Skeletal muscle tissue (tissue), 4 donors: ENCODE results near the gene HP1BP3. TPM values are rescaled to one million over a fixed set of nuclear protein-coding genes. Genes with fewer than 3 reads are reported as not detected.

Experiments
- H3K27ac ChIP-seq: one replicate; pipeline ENCODE4 v1.7.0; 2013; ENCODE audit warnings: mild to moderate bottlenecking, low read depth, low read length, inconsistent platforms
- H3K27me3 ChIP-seq, 3 donors: one replicate each; pipeline ENCODE4 v1.7.0; 2013; ENCODE audit warnings: low read length in 3 of 3; ENCODE audit not compliant: control insufficient read depth in 3 of 3, insufficient read depth in 3 of 3
- H3K36me3 ChIP-seq, 3 donors: one replicate each; pipeline ENCODE4 v1.7.0; 2013; ENCODE audit warnings: low read length in 3 of 3; ENCODE audit not compliant: control insufficient read depth in 3 of 3, insufficient read depth in 3 of 3
- H3K4me1 ChIP-seq, 3 donors: one replicate each; pipeline ENCODE4 v1.7.0; 2013; ENCODE audit warnings: low read length in 3 of 3, mild to moderate bottlenecking in 3 of 3; ENCODE audit not compliant: control insufficient read depth in 3 of 3, insufficient read depth in 3 of 3
- H3K4me3 ChIP-seq, 3 donors: one replicate each; pipeline ENCODE4 v1.7.0; 2013; ENCODE audit warnings: low read length in 3 of 3
- H3K9ac ChIP-seq, 3 donors: one replicate each; pipeline ENCODE4 v1.7.0; 2013; ENCODE audit warnings: low read length in 3 of 3, mild to moderate bottlenecking in 3 of 3, moderate library complexity in 2 of 3, low read depth in 1 of 3
- H3K9me3 ChIP-seq, 3 donors: one replicate each; pipeline ENCODE4 v1.7.0; 2013; ENCODE audit warnings: low read length in 3 of 3; ENCODE audit not compliant: control insufficient read depth in 3 of 3
- total RNA-seq: library from RNA; depleted of rRNA; stranded (reverse); fragments of >200 nt; gene quantifications from one replicate; pipeline ENCODE4 v1.2.3, GENCODE V29; 2014
- donor health status: Osteomylitis.

The HP1BP3 gene
- total RNA-seq, 1 donor from 2014 or later = 192 TPM

GRCh38 chr1:20703124-20703756 is 83.9 kb downstream of the HP1BP3 start:
- H3K27ac ChIP-seq = no peak overlapping the region
- H3K4me1 ChIP-seq = peaks cover 3 to 10% (median 6%) of the 10 kb centered on the region in 3 donors
- H3K36me3 ChIP-seq = no peaks in the 10 kb centered on the region
- H3K9ac ChIP-seq = no peak overlapping the region
- no peak overlapping the region for H3K4me3 ChIP-seq
- H3K9me3 ChIP-seq = no peaks in the 10 kb centered on the region
- no peaks in the 10 kb centered on the region for H3K27me3 ChIP-seq

DNA sequence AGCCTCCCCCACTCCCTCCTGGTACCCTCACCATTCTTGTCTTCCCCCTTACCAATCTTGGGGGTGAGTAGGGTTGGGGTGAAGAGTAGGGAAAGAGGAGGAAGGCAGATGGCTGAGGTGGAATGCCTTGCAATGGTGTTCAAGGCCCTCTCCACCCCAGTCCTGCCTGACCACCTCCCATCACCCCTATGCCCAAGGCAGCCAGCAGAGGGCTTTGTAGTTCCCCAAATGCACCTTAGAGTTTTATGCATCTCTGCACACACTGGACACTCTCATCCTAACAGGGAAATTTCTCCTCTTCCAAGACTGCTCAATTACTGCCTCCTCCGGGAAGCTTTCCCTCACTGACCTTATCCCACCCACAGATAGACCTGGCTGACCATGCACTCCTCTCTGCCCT is 84.7 kb downstream of the HP1BP3 start:
- no peak overlapping the region for H3K27ac ChIP-seq
- H3K27me3 ChIP-seq = no peaks in the 10 kb centered on the region
- H3K4me3 ChIP-seq = no peak overlapping the region
- no peaks in the 10 kb centered on the region for H3K36me3 ChIP-seq
- H3K9me3 ChIP-seq = no peaks in the 10 kb centered on the region
- H3K9ac ChIP-seq = no peak overlapping the region
- H3K4me1 ChIP-seq = peaks cover 3 to 10% (median 7%) of the 10 kb centered on the region in 3 donors

DNA sequence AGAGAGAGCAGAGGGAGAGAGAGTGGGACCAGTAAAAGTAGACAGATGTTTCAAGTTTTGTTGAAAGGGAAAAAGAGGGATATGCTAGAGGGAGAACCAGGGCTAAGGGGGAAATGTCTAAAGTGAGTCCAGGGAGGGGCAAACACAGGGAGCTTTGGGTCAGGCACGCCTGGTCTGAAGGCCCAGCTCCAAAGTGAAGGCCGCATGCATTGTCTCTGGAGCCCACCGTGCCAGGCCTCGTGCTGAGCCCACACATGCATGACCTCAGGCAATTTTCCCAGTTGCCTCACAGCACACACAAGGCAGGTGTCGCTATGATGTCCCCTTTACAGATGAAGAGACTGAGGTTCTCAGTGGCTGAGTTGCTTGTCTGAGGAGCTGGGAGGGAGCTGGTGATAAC is 85.3 kb downstream of the HP1BP3 start:
- no peak overlapping the region for H3K27ac ChIP-seq
- H3K36me3 ChIP-seq = no peaks in the 10 kb centered on the region

GRCh38 chr1:20701446-20701845 is 85.7 kb downstream of the HP1BP3 start:
- Histone ChIP-seq H3K9me3 (no peaks in the 10 kb centered on the region), H3K36me3 (no peaks in the 10 kb centered on the region), H3K4me3 (no peak overlapping the region), H3K4me1 (peaks cover 7 to 16% (median 15%) of the 10 kb centered on the region in 3 donors), H3K27ac (no peak overlapping the region), H3K9ac (no peak overlapping the region), H3K27me3 (no peaks in the 10 kb centered on the region)

More for the DNA sequence above, 85.3 kb downstream of the HP1BP3 start:
- Histone ChIP-seq H3K9me3 (no peaks in the 10 kb centered on the region), H3K9ac (no peak overlapping the region), H3K27me3 (no peaks in the 10 kb centered on the region), H3K4me3 (no peak overlapping the region), H3K4me1 (peaks cover 6 to 15% (median 12%) of the 10 kb centered on the region in 3 donors)

DNA sequence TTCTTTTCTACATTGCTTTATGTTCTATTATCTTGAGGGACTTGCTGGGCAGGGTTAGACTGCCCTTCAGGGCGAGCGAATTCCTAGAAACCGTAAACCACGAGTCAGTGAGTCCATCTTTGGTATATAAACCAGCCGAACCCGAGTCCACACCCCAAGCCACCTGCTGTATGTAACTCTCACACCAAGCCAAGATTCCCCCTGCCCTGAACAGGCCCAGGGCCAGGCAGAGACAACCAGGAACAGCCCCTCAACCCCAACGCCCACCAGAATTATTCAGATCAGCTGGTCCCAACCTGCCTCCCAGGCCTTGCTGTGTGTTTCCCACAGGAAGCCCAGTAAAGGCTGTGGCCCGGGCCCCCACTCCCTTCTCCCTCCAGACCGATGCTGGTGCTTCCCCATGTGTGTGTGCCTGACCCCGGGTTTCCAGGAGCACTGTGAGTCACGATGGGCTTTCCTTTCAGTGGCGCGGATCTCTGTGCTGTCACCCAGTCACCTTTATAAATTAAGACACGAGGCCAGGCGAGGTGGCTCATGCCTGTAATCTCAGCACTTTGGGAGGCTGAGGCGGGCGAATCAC is 86.4 kb downstream of the HP1BP3 start:
- H3K4me3 ChIP-seq = no peak overlapping the region
- no peaks in the 10 kb centered on the region for H3K27me3 ChIP-seq
- no peak overlapping the region for H3K9ac ChIP-seq
- peaks cover 12 to 21% (median 20%) of the 10 kb centered on the region in 3 donors for H3K4me1 ChIP-seq
- no peaks in the 10 kb centered on the region for H3K9me3 ChIP-seq
- no peak overlapping the region for H3K27ac ChIP-seq
- H3K36me3 ChIP-seq = no peaks in the 10 kb centered on the region

DNA sequence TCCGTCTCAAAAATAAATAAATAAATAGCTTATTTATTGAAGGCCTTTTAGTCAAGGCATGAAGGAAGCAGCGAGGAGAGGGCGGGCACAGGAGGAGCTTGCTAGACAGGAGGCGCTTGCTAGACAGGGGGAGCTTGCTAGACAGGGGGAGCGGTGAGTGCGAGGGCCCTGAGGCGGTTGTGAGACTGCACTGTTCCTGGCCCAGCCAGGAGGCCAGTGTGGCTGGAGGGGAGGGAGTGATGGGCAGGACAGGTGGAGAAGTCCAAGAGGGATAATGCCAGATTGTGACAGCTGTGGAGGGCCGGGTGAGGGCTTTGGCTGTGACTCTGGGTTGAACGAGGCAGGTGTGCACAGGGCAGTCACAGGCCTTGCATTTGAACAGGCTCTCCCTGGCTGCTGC is 87.5 kb downstream of the HP1BP3 start:
- no peaks in the 10 kb centered on the region for H3K9me3 ChIP-seq
- no peak overlapping the region for H3K4me3 ChIP-seq
- peaks cover 12 to 21% (median 20%) of the 10 kb centered on the region in 3 donors for H3K4me1 ChIP-seq
- no peaks in the 10 kb centered on the region for H3K36me3 ChIP-seq
- peak overlapping the region in 1 of 3 donors; percentile 25 for H3K9ac ChIP-seq
- no peaks in the 10 kb centered on the region for H3K27me3 ChIP-seq
- no peak overlapping the region for H3K27ac ChIP-seq

- no peak overlapping the region for H3K27ac ChIP-seq
- no peaks in the 10 kb centered on the region for H3K36me3 ChIP-seq
- no peaks in the 10 kb centered on the region for H3K27me3 ChIP-seq
- peaks cover 12 to 21% (median 20%) of the 10 kb centered on the region in 3 donors for H3K4me1 ChIP-seq
- H3K9me3 ChIP-seq = no peaks in the 10 kb centered on the region
- H3K4me3 ChIP-seq = no peak overlapping the region
- H3K9ac ChIP-seq = no peak overlapping the region
Measured at GRCh38 chr1:20698195-20698910, 88.8 kb downstream of the HP1BP3 start.

DNA sequence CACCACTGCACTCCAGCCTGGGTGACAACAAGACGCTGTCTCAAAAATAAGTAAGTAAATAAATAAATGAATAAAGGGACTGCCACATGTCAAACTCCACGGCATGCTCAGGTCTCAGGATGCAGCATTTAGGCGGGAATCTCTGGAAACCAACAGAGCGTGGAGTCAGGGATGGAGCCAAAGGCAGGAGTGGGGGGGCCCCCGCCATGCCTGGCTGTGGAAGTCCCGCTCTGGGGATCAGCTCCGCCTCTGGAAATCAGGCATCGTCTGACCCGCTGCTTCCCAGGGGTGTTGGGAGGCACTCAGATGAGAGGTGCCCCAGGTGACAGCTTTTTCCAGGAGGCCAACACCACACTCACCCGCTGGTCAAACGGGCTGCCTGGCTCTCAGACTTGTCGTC is 89.5 kb downstream of the HP1BP3 start:
- no peaks in the 10 kb centered on the region for H3K36me3 ChIP-seq
- no peaks in the 10 kb centered on the region for H3K27me3 ChIP-seq
- no peak overlapping the region for H3K4me3 ChIP-seq
- H3K9me3 ChIP-seq = no peaks in the 10 kb centered on the region
- H3K4me1 ChIP-seq = peaks cover 12 to 21% (median 20%) of the 10 kb centered on the region in 3 donors
- no peak overlapping the region for H3K27ac ChIP-seq
- peak overlapping the region in 2 of 3 donors; percentile 28 to 79 for H3K9ac ChIP-seq

GRCh38 chr1:20696397-20697333 is 90.4 kb downstream of the HP1BP3 start:
- H3K4me1 ChIP-seq = peaks cover 12 to 21% (median 20%) of the 10 kb centered on the region in 3 donors
- peaks cover 0 to 4% (median 0%) of the 10 kb centered on the region in 3 donors for H3K9me3 ChIP-seq
- H3K4me3 ChIP-seq = peak overlapping the region; percentile 68 to 77 (median 71)
- no peaks in the 10 kb centered on the region for H3K36me3 ChIP-seq
- peak overlapping the region; percentile 72 for H3K27ac ChIP-seq
- peak overlapping the region; percentile 70 to 83 (median 79) for H3K9ac ChIP-seq
- H3K27me3 ChIP-seq = no peaks in the 10 kb centered on the region
